Measurements from ENCODE around the gene CIRBP. TPM values are rescaled to one million over a fixed set of nuclear protein-coding genes. Genes with fewer than 3 reads are reported as not detected.

The CIRBP gene
- total RNA-seq, 1 experiment from 2014 or later = 331 TPM

DNA sequence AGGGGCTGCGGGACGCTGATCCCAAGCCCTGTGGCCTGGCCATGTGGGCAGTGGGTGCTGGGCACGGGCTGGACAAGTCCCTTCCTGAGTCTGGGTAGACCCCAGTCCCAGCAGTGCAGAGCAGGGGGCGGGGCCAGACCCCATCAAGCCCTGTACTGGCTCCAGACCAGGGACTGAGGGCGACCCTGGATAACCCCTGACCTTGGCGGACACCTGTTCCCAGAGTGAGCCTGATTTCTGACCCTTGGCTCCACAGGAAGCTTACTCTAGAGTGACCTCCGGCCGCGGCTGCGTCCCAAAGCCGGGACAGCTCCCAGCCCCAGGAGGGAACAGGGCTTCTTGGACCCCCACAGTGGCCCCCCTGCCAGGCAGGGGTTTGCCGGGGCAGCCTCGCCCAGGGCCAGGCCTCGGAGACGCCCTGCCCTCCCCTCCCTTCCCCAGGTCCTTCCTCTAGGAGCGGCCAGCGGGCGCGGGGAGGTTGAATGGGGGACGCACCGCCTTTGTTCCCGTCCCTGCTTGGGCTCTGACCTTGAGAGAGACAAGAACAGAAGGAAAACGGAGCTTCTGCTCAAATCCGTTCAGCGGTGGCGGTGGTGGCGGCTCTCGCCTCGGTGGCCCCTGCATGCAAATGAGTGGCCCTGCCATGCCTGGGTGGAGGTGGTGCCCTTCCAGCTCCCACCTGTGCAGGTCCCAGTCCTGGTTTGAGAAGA lies 14.2 kb downstream of the CIRBP start:
- peaks cover 27% of the 10 kb centered on the region for H3K36me3 Mint-ChIP-seq (ENCODE audit: insufficient read depth, unreplicated experiment)
- no peak overlapping the region for H3K27ac Mint-ChIP-seq (ENCODE audit: unreplicated experiment)
- no peak overlapping the region for H3K4me3 Mint-ChIP-seq (ENCODE audit: unreplicated experiment)
- H3K4me1 ChIP-seq = peaks cover 41% of the 10 kb centered on the region
- no peaks in the 10 kb centered on the region for H3K9me3 ChIP-seq
- H3K27me3 ChIP-seq (replicated peaks; ENCODE audit: control insufficient read depth, insufficient read depth, low read length) = no peaks in the 10 kb centered on the region
- H3K4me1 Mint-ChIP-seq (ENCODE audit: low read depth, unreplicated experiment) = peaks cover 18% of the 10 kb centered on the region
- TF ChIP-seq, protein P1, sequence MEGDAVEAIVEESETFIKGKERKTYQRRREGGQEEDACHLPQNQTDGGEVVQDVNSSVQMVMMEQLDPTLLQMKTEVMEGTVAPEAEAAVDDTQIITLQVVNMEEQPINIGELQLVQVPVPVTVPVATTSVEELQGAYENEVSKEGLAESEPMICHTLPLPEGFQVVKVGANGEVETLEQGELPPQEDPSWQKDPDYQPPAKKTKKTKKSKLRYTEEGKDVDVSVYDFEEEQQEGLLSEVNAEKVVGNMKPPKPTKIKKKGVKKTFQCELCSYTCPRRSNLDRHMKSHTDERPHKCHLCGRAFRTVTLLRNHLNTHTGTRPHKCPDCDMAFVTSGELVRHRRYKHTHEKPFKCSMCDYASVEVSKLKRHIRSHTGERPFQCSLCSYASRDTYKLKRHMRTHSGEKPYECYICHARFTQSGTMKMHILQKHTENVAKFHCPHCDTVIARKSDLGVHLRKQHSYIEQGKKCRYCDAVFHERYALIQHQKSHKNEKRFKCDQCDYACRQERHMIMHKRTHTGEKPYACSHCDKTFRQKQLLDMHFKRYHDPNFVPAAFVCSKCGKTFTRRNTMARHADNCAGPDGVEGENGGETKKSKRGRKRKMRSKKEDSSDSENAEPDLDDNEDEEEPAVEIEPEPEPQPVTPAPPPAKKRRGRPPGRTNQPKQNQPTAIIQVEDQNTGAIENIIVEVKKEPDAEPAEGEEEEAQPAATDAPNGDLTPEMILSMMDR (IDR thresholded peaks at IDR 0.05; ENCODE audit: insufficient read depth in 1 of 2, low read depth in 1 of 2, low read length in 1 of 2, severe bottlenecking in 1 of 2, unreplicated experiment in 1 of 2) = no peak
- H3K9me3 Mint-ChIP-seq (ENCODE audit: unreplicated experiment) = no peaks in the 10 kb centered on the region
- ChIA-PET CTCF (interaction anchor here (0.7 to 1.5 kb wide), 3 partner anchors 14 to 300 kb away, joined by 3 to 6 read pairs (median 5); partner anchors contain the start of gene CIRBP), POLR2A (interaction anchor here (0.5 to 2.2 kb wide), 4 partner anchors 8 to 17 kb away, joined by 3 to 11 read pairs (median 8); partner anchors contain the start of genes CIRBP and FAM174C)
- peaks cover 3% of the 10 kb centered on the region for H3K36me3 ChIP-seq (ENCODE audit: control insufficient read depth, insufficient read depth, low read length)
- no TSS peak for BruUV-seq (replicated peaks)
- no peak overlapping the region for H3K4me3 ChIP-seq (ENCODE audit: low read depth, low read length)
- intact Hi-C loops (cut with micrococcal nuclease; ENCODE audit: unreplicated experiment) = no loop called here
- DNase-seq = no peak
- no peaks in the 10 kb centered on the region for H3K27me3 Mint-ChIP-seq (ENCODE audit: insufficient read depth, unreplicated experiment)

DNA sequence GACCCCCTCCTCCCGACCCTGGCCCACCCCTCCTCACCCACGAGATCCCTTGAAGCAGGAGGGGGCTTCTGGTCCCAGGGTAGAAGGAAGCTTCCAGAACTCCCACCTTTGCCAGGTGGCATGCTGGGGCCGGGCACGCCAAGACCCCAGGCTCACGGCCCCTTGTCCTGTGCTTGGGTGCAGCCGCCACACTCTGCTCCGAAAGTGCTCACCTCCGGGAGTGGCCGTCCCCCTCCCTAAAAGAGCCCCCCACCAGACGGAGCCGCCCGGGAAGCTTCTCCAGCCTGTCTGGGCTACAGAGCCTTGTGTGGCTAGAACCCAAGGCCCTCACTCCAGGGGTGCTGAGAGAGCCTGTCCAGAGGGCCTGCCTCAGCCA lies 14.8 kb downstream of the CIRBP start:
- DNase-seq = no peak
- Mint-ChIP-seq H3K4me1 (ENCODE audit: low read depth, unreplicated experiment) (peaks cover 18% of the 10 kb centered on the region), H3K27me3 (ENCODE audit: insufficient read depth, unreplicated experiment) (no peaks in the 10 kb centered on the region), H3K27ac (ENCODE audit: unreplicated experiment) (peak overlapping the region; percentile 84), H3K36me3 (ENCODE audit: insufficient read depth, unreplicated experiment) (peaks cover 23% of the 10 kb centered on the region), H3K4me3 (ENCODE audit: unreplicated experiment) (peak overlapping the region; percentile 71), H3K9me3 (ENCODE audit: unreplicated experiment) (no peaks in the 10 kb centered on the region)
- H3K36me3 ChIP-seq (ENCODE audit: control insufficient read depth, insufficient read depth, low read length) = peaks cover 3% of the 10 kb centered on the region
- ChIA-PET CTCF (interaction anchor here (0.7 to 1.5 kb wide), 4 partner anchors 15 to 300 kb away, joined by 3 to 6 read pairs (median 4); partner anchors contain the start of gene CIRBP), POLR2A (interaction anchor here (0.5 to 2.2 kb wide), 4 partner anchors 9 to 17 kb away, joined by 3 to 11 read pairs (median 8); partner anchors contain the start of genes CIRBP and FAM174C)
- peaks cover 41% of the 10 kb centered on the region for H3K4me1 ChIP-seq
- TF ChIP-seq, protein P1 (IDR thresholded peaks at IDR 0.05; ENCODE audit: insufficient read depth in 1 of 2, low read depth in 1 of 2, low read length in 1 of 2, severe bottlenecking in 1 of 2, unreplicated experiment in 1 of 2) = no peak
- BruUV-seq (replicated peaks) = no TSS peak
- H3K9me3 ChIP-seq = no peaks in the 10 kb centered on the region
- no peak overlapping the region for H3K4me3 ChIP-seq (ENCODE audit: low read depth, low read length)
- H3K27me3 ChIP-seq (replicated peaks; ENCODE audit: control insufficient read depth, insufficient read depth, low read length) = no peaks in the 10 kb centered on the region
- intact Hi-C loops (cut with micrococcal nuclease; ENCODE audit: unreplicated experiment) = loop anchor here (1.0 kb wide), 1 partner anchor 24 kb away; no protein-coding TSS in a partner anchor

DNA sequence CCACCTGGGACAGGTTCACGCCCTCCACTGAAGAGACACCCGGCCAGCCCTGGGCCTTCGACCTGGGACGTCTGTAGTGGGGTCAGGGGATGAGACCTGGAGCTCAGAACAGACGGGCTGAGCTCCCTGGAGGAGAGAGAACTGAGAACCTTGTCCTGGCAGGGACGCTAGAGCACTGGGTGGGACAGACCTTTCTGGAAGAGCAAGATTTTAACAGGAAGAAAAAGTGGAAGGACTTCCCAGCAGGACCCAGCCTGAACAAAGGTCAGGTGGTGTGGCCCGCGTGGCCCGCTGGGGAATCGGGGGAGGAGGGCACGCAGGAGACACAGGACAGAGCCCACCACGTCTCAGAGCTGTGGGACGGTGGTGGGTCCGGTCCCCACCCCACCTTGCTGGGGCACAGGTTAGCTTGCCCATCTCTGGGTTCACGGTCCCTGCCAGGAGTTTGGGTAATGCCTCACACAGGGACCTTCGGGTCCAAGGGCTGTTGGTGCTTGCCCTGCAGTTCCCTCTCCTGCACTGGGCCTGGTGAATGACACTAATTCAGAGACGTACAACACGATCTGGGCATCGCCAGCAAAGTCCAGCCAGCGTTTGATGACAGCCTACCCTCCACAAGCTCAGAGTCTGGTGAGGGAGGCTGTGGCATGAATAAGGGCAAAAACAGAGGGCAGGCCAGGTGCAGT lies 15.3 kb downstream of the CIRBP start:
- intact Hi-C loops (cut with micrococcal nuclease; ENCODE audit: unreplicated experiment) = loop anchor here (1.0 kb wide), 1 partner anchor 24 kb away; no protein-coding TSS in a partner anchor
- no peaks in the 10 kb centered on the region for H3K27me3 ChIP-seq (replicated peaks; ENCODE audit: control insufficient read depth, insufficient read depth, low read length)
- no peaks in the 10 kb centered on the region for H3K9me3 ChIP-seq
- CTCF ChIA-PET = interaction anchor here (1.0 to 1.5 kb wide), 3 partner anchors 16 to 40 kb away, joined by 4 to 6 read pairs (median 5); partner anchors contain the start of gene CIRBP
- H3K4me3 Mint-ChIP-seq (ENCODE audit: unreplicated experiment) = peak overlapping the region; percentile 71
- peak overlapping the region; percentile 84 for H3K27ac Mint-ChIP-seq (ENCODE audit: unreplicated experiment)
- no peak overlapping the region for H3K4me3 ChIP-seq (ENCODE audit: low read depth, low read length)
- H3K4me1 Mint-ChIP-seq (ENCODE audit: low read depth, unreplicated experiment) = peaks cover 18% of the 10 kb centered on the region
- peaks cover 18% of the 10 kb centered on the region for H3K36me3 Mint-ChIP-seq (ENCODE audit: insufficient read depth, unreplicated experiment)
- H3K36me3 ChIP-seq (ENCODE audit: control insufficient read depth, insufficient read depth, low read length) = no peaks in the 10 kb centered on the region; the same call in 1 of the 2 replicates
- no TSS peak for BruUV-seq (replicated peaks)
- TF ChIP-seq, protein P1 (IDR thresholded peaks at IDR 0.05; ENCODE audit: insufficient read depth in 1 of 2, low read depth in 1 of 2, low read length in 1 of 2, severe bottlenecking in 1 of 2, unreplicated experiment in 1 of 2) = no peak
- H3K4me1 ChIP-seq = peaks cover 41% of the 10 kb centered on the region
- POLR2A ChIA-PET = interaction anchor here (0.5 to 2.2 kb wide), 4 partner anchors 9 to 18 kb away, joined by 3 to 11 read pairs (median 8); partner anchors contain the start of genes CIRBP and FAM174C
- DNase-seq = peak; percentile 60 to 74
- H3K9me3 Mint-ChIP-seq (ENCODE audit: unreplicated experiment) = no peaks in the 10 kb centered on the region
- H3K27me3 Mint-ChIP-seq (ENCODE audit: insufficient read depth, unreplicated experiment) = no peaks in the 10 kb centered on the region
